ENCODE measurements around the gene WBP11. TPM values are rescaled to one million over a fixed set of nuclear protein-coding genes. Genes with fewer than 3 reads are reported as not detected.

WBP11 gene
- total and polyA plus RNA-seq, 2 of the 13 experiments (the other 11 are each of a cell fraction or from before 2014, with no cell fraction given): 7.6 to 31.0 TPM

DNA sequence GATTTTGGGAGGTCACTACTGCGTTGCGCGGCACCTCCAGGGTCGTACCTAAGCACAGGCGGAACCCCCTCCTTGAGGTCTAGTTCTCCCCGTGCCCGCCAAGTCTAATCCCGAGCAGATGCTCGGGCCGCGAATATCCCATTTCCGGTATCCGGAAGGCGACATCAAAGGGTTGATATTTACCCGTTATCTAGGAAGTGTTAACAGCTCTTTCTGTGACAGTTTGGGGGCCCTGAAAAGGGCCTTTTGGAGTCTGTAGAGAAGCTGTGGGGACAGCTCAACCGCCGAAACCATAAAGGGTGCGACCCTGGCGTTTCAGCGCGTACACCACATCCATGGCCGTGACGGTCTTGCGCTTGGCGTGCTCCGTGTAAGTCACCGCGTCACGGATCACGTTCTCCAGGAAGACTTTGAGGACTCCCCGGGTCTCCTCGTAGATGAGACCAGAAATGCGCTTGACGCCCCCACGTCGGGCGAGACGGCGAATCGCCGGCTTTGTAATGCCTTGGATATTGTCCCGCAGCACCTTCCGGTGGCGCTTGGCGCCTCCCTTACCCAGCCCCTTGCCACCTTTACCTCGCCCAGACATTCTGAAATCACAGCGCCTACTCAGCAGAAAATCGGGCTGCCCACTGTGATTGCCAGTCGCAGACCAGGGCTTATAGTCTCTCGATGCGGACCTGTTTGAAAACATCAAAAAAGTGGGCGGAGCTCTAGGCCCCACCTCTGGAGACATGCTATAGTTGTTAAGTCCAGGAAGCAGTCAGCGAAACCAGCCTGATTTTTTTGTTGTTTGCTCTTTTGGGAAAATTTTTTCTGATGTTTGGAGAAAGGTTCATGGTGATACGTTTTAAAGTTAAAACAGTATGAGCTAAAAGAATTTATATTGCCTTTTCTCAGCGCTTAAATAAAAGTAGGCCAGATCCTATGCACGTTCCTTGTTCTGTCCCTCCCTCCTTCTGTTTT, 32.5 kb downstream of the WBP11 start (continued):
- no peak; the same call in 1 of the 2 replicates for TF ChIP-seq SAFB2 (CRISPR knock-in tag; IDR thresholded peaks at IDR 0.05; ENCODE audit: borderline replicate concordance, low read depth)
- peak; percentile 81; the same call in 1 of the 2 replicates for TF ChIP-seq ZNF33A (CRISPR knock-in tag; IDR thresholded peaks at IDR 0.05; ENCODE audit: borderline replicate concordance)
- peak; percentile 62 for TF ChIP-seq GABPB1 (CRISPR knock-in tag; IDR thresholded peaks at IDR 0.05)
- TF ChIP-seq, protein P1, sequence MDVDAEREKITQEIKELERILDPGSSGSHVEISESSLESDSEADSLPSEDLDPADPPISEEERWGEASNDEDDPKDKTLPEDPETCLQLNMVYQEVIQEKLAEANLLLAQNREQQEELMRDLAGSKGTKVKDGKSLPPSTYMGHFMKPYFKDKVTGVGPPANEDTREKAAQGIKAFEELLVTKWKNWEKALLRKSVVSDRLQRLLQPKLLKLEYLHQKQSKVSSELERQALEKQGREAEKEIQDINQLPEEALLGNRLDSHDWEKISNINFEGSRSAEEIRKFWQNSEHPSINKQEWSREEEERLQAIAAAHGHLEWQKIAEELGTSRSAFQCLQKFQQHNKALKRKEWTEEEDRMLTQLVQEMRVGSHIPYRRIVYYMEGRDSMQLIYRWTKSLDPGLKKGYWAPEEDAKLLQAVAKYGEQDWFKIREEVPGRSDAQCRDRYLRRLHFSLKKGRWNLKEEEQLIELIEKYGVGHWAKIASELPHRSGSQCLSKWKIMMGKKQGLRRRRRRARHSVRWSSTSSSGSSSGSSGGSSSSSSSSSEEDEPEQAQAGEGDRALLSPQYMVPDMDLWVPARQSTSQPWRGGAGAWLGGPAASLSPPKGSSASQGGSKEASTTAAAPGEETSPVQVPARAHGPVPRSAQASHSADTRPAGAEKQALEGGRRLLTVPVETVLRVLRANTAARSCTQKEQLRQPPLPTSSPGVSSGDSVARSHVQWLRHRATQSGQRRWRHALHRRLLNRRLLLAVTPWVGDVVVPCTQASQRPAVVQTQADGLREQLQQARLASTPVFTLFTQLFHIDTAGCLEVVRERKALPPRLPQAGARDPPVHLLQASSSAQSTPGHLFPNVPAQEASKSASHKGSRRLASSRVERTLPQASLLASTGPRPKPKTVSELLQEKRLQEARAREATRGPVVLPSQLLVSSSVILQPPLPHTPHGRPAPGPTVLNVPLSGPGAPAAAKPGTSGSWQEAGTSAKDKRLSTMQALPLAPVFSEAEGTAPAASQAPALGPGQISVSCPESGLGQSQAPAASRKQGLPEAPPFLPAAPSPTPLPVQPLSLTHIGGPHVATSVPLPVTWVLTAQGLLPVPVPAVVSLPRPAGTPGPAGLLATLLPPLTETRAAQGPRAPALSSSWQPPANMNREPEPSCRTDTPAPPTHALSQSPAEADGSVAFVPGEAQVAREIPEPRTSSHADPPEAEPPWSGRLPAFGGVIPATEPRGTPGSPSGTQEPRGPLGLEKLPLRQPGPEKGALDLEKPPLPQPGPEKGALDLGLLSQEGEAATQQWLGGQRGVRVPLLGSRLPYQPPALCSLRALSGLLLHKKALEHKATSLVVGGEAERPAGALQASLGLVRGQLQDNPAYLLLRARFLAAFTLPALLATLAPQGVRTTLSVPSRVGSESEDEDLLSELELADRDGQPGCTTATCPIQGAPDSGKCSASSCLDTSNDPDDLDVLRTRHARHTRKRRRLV (CRISPR knock-in tag; IDR thresholded peaks at IDR 0.05): peak; percentile 55; the same call in 1 of the 2 replicates
- TF ChIP-seq, protein P2, sequence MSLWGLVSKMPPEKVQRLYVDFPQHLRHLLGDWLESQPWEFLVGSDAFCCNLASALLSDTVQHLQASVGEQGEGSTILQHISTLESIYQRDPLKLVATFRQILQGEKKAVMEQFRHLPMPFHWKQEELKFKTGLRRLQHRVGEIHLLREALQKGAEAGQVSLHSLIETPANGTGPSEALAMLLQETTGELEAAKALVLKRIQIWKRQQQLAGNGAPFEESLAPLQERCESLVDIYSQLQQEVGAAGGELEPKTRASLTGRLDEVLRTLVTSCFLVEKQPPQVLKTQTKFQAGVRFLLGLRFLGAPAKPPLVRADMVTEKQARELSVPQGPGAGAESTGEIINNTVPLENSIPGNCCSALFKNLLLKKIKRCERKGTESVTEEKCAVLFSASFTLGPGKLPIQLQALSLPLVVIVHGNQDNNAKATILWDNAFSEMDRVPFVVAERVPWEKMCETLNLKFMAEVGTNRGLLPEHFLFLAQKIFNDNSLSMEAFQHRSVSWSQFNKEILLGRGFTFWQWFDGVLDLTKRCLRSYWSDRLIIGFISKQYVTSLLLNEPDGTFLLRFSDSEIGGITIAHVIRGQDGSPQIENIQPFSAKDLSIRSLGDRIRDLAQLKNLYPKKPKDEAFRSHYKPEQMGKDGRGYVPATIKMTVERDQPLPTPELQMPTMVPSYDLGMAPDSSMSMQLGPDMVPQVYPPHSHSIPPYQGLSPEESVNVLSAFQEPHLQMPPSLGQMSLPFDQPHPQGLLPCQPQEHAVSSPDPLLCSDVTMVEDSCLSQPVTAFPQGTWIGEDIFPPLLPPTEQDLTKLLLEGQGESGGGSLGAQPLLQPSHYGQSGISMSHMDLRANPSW (CRISPR knock-in tag; IDR thresholded peaks at IDR 0.05; ENCODE audit: borderline replicate concordance): 0 out of 2 replicates have a peak, but pooled peaks have one; percentile 84
- 0 out of 2 replicates have a peak, but pooled peaks have one; percentile 49 for TF ChIP-seq ZNF225 (CRISPR knock-in tag; IDR thresholded peaks at IDR 0.05)
- no peak for TF ChIP-seq PHF5A (CRISPR knock-in tag; IDR thresholded peaks at IDR 0.05; ENCODE audit: low read depth, unreplicated experiment)
- peak; percentile 85; the same call in 1 of the 2 replicates for TF ChIP-seq KDM4B (CRISPR knock-in tag; IDR thresholded peaks at IDR 0.05)
- TF ChIP-seq NFYB (CRISPR knock-in tag; IDR thresholded peaks at IDR 0.05): peak; percentile 60
- peak; percentile 65; the same call in 1 of the 2 replicates for TF ChIP-seq RFXANK (CRISPR knock-in tag; IDR thresholded peaks at IDR 0.05)
- TF ChIP-seq, protein P3, sequence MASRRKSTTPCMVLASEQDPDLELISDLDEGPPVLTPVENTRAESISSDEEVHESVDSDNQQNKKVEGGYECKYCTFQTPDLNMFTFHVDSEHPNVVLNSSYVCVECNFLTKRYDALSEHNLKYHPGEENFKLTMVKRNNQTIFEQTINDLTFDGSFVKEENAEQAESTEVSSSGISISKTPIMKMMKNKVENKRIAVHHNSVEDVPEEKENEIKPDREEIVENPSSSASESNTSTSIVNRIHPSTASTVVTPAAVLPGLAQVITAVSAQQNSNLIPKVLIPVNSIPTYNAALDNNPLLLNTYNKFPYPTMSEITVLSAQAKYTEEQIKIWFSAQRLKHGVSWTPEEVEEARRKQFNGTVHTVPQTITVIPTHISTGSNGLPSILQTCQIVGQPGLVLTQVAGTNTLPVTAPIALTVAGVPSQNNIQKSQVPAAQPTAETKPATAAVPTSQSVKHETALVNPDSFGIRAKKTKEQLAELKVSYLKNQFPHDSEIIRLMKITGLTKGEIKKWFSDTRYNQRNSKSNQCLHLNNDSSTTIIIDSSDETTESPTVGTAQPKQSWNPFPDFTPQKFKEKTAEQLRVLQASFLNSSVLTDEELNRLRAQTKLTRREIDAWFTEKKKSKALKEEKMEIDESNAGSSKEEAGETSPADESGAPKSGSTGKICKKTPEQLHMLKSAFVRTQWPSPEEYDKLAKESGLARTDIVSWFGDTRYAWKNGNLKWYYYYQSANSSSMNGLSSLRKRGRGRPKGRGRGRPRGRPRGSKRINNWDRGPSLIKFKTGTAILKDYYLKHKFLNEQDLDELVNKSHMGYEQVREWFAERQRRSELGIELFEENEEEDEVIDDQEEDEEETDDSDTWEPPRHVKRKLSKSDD (CRISPR knock-in tag; IDR thresholded peaks at IDR 0.05; ENCODE audit: low read depth): 0 out of 2 replicates have a peak, but pooled peaks have one; percentile 23
- TF ChIP-seq, protein P4, sequence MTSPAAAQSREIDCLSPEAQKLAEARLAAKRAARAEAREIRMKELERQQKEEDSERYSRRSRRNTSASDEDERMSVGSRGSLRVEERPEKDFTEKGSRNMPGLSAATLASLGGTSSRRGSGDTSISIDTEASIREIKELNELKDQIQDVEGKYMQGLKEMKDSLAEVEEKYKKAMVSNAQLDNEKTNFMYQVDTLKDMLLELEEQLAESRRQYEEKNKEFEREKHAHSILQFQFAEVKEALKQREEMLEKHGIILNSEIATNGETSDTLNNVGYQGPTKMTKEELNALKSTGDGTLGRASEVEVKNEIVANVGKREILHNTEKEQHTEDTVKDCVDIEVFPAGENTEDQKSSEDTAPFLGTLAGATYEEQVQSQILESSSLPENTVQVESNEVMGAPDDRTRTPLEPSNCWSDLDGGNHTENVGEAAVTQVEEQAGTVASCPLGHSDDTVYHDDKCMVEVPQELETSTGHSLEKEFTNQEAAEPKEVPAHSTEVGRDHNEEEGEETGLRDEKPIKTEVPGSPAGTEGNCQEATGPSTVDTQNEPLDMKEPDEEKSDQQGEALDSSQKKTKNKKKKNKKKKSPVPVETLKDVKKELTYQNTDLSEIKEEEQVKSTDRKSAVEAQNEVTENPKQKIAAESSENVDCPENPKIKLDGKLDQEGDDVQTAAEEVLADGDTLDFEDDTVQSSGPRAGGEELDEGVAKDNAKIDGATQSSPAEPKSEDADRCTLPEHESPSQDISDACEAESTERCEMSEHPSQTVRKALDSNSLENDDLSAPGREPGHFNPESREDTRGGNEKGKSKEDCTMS (CRISPR knock-in tag; conservative IDR thresholded peaks at IDR 0.05): no peak
- TF ChIP-seq KDM2A (CRISPR knock-in tag; IDR thresholded peaks at IDR 0.05; ENCODE audit: borderline replicate concordance, low read depth): peak; percentile 67
- TF ChIP-seq GTF3A (CRISPR knock-in tag; conservative IDR thresholded peaks at IDR 0.05): no peak
